Prostate gland (tissue), 2 donors: Measurements from ENCODE around the gene SH3PXD2B.

ENCODE experiments used
- POLR2A ChIP-seq: fragments of 450-650 bp; IDR thresholded peaks from one replicate; pipeline ENCODE4 v1.6.1; 2016; ENCODE audit warnings: antibody characterized with exemption, mild to moderate bottlenecking
- TF ChIP-seq, protein P1 (sequence below), 4 experiments: fragments of 200-600 bp in 2 of 4; fragments of 450-650 bp in 2 of 4; sonication (generic) in 2 of 4; IDR thresholded peaks; 1 replicate in 3 of 4; 2 replicates in 1 of 4; pipeline ENCODE4 v1.5.1; 2016 to 2019; ENCODE audit warnings: antibody characterized with exemption in 4 of 4, mild to moderate bottlenecking in 2 of 4, moderate library complexity in 2 of 4

GRCh38 chr5:172502969-172503368 lies 48.6 kb upstream of the SH3PXD2B start:
- TF ChIP-seq, protein P1, sequence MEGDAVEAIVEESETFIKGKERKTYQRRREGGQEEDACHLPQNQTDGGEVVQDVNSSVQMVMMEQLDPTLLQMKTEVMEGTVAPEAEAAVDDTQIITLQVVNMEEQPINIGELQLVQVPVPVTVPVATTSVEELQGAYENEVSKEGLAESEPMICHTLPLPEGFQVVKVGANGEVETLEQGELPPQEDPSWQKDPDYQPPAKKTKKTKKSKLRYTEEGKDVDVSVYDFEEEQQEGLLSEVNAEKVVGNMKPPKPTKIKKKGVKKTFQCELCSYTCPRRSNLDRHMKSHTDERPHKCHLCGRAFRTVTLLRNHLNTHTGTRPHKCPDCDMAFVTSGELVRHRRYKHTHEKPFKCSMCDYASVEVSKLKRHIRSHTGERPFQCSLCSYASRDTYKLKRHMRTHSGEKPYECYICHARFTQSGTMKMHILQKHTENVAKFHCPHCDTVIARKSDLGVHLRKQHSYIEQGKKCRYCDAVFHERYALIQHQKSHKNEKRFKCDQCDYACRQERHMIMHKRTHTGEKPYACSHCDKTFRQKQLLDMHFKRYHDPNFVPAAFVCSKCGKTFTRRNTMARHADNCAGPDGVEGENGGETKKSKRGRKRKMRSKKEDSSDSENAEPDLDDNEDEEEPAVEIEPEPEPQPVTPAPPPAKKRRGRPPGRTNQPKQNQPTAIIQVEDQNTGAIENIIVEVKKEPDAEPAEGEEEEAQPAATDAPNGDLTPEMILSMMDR (IDR thresholded peaks at IDR 0.05) = no peak
- no peak for TF ChIP-seq POLR2A
